Spleen (tissue), 11 donors: ENCODE results near the gene DONSON. TPM values are rescaled to one million over a fixed set of nuclear protein-coding genes. Genes with fewer than 3 reads are reported as not detected.
A peak's percentile ranks its signal among the peaks of the same experiment; 100 is the strongest.

Source experiments
- DNase-seq: peaks from one replicate; pipeline ENCODE4 v3.0.0-alpha.2; 2020
- H3K27ac ChIP-seq, 8 donors: fragments of 200-600 bp; sonication (generic) in 7 of 8; 1 replicate in 4 of 8; 2 replicates in 4 of 8; pipeline versions ENCODE4 v1.5.0 to v1.8.0; 2016 to 2021; ENCODE audit warnings: inconsistent platforms in 4 of 8, mild to moderate bottlenecking in 4 of 8, moderate library complexity in 1 of 8
- H3K27me3 ChIP-seq, 7 donors: fragments of 200-600 bp; sonication (generic) in 6 of 7; replicated peaks in 1 of 7; 1 replicate in 4 of 7; 2 replicates in 3 of 7; pipeline versions ENCODE4 v1.5.0 to v1.8.0; 2016 to 2021; ENCODE audit warnings: inconsistent platforms in 3 of 7, mild to moderate bottlenecking in 1 of 7
- H3K36me3 ChIP-seq, 6 donors: fragments of 200-600 bp; sonication (generic) in 5 of 6; 1 replicate in 4 of 6; 2 replicates in 2 of 6; pipeline versions ENCODE4 v1.5.0 to v1.8.0; 2016 to 2021; ENCODE audit warnings: inconsistent platforms in 2 of 6
- H3K4me1 ChIP-seq, 6 donors: fragments of 200-600 bp; sonication (generic) in 5 of 6; 1 replicate in 3 of 6; 2 replicates in 3 of 6; pipeline versions ENCODE4 v1.5.0 to v1.8.0; 2016 to 2021; ENCODE audit warnings: inconsistent platforms in 3 of 6
- H3K4me3 ChIP-seq, 8 donors: fragments of 200-600 bp; sonication (generic) in 7 of 8; 1 replicate in 4 of 8; 2 replicates in 4 of 8; pipeline versions ENCODE4 v1.5.0 to v1.8.0; 2016 to 2021; ENCODE audit warnings: inconsistent platforms in 4 of 8, mild to moderate bottlenecking in 4 of 8, moderate library complexity in 2 of 8
- H3K9me3 ChIP-seq, 8 donors: fragments of 200-600 bp; sonication (generic) in 7 of 8; 1 replicate in 4 of 8; 2 replicates in 4 of 8; pipeline versions ENCODE4 v1.5.0 to v1.8.0; 2016 to 2021; ENCODE audit warnings: inconsistent platforms in 4 of 8
- CTCF ChIP-seq, 11 experiments: fragments of 200-600 bp in 7 of 11; fragments of 450-650 bp in 4 of 11; sonication (generic) in 4 of 11; IDR thresholded peaks in 8 of 11; conservative IDR thresholded peaks in 3 of 11; 1 replicate in 7 of 11; 2 replicates in 4 of 11; pipeline versions ENCODE4 v1.4.0 to v1.8.0; 2016 to 2021; ENCODE audit warnings: antibody characterized with exemption in 11 of 11, inconsistent platforms in 4 of 11, mild to moderate bottlenecking in 1 of 11
- POLR2A ChIP-seq, 3 donors: fragments of 450-650 bp; IDR thresholded peaks; one replicate each; pipeline ENCODE4 v1.5.1; 2017; ENCODE audit warnings: antibody characterized with exemption in 3 of 3, mild to moderate bottlenecking in 1 of 3
- POLR2AphosphoS5 ChIP-seq, 3 donors: sonication (generic); formaldehyde crosslinking; IDR thresholded peaks; one replicate each; pipeline ENCODE4 v1.5.1; 2017; ENCODE audit warnings: antibody characterized with exemption in 3 of 3
- WGBS, 5 donors: extraction: QIAGEN DNeasy Blood & Tissue Kit in 3 of 5; methylation state at CpG; one replicate each; pipeline versions ENCODE4 v1.1.5 to v1.1.7; 2013 to 2018; 5-methylcytosine and 5-hydroxymethylcytosine counted together
- intact Hi-C: fragments of 100-400 bp; cut with DNase I; formaldehyde crosslinking; loops from one replicate; pipeline ENCODE4 v1.15.0; 2023; ENCODE audit warnings: low total_unique reads
- polyA plus RNA-seq, 3 donors: library from polyadenylated mRNA; stranded (reverse); fragments of 200-250 nt; gene quantifications; one replicate each; pipeline ENCODE4 v1.2.1, GENCODE V29; 2013
- total RNA-seq, 7 donors: library from RNA; depleted of rRNA in 3 of 7; stranded (reverse); fragments of >200 nt in 3 of 7; fragmentation: NEBNext Ultra II Directional in 4 of 7; extraction: Animal tissue kit (Norgen Biotek cat#: 25700) in 4 of 7; gene quantifications; one replicate each; pipeline versions ENCODE4 v1.1.0 to v1.2.1, GENCODE V29; 2016 to 2021
- donor health status: healthy with polysubstance abuse.
- donor health status: DM: no; HTN: no; CAD: no; lungs with moderate emphysema.
- donor health status: DM: no; HTN: no; CAD: no.
- donor health status: Bipolar disorder and iron deficiency.
- donor health status: healthy.
- donor health status: DM: no; HTN: no; CAD: no.
- donor health status: DM: yes; HTN: yes; CAD: no.

DONSON gene
- total and polyA plus RNA-seq, 10 donors: 5.8 to 13.5 (median 7.3) TPM

GRCh38 chr21:33552093-33552998 lies 36.1 kb downstream of the DONSON start:
- H3K4me3 ChIP-seq: no peak overlapping the region
- TF ChIP-seq CTCF (IDR thresholded peaks at IDR 0.05 in 8 of 11, conservative IDR thresholded peaks at IDR 0.05 in 3 of 11) (no peak), POLR2AphosphoS5 (IDR thresholded peaks at IDR 0.05) (peak in 2 of 3 donors; percentile 26 to 65)
- H3K27ac ChIP-seq: no peak overlapping the region
- no peak for DNase-seq
- H3K4me1 ChIP-seq: peaks cover 5 to 78% (median 42%) of the 10 kb centered on the region in 6 donors
- no peaks in the 10 kb centered on the region for H3K9me3 ChIP-seq
- peaks cover 10 to 100% (median 89%) of the 10 kb centered on the region in 6 donors for H3K36me3 ChIP-seq
- H3K27me3 ChIP-seq: no peaks in the 10 kb centered on the region
- 96 to 97% (median 97%) methylated on average over 24 of the region's 24 CpGs for WGBS, 5 donors
- intact Hi-C loops: no loop called here

GRCh38 chr21:33551664-33552063 lies 36.8 kb downstream of the DONSON start:
- peaks cover 11 to 78% (median 42%) of the 10 kb centered on the region in 6 donors for H3K4me1 ChIP-seq
- no peak overlapping the region for H3K4me3 ChIP-seq
- no peaks in the 10 kb centered on the region for H3K27me3 ChIP-seq
- intact Hi-C loops: no loop called here
- TF ChIP-seq POLR2A (IDR thresholded peaks at IDR 0.05) (no peak), POLR2AphosphoS5 (IDR thresholded peaks at IDR 0.05) (no peak), CTCF (IDR thresholded peaks at IDR 0.05 in 8 of 11, conservative IDR thresholded peaks at IDR 0.05 in 3 of 11) (no peak)
- H3K27ac ChIP-seq: no peak overlapping the region
- no peak for DNase-seq
- peaks cover 7 to 100% (median 90%) of the 10 kb centered on the region in 6 donors for H3K36me3 ChIP-seq
- 98 to 100% (median 100%) methylated on average over 2 of the region's 2 CpGs for WGBS, 5 donors
- H3K9me3 ChIP-seq: no peaks in the 10 kb centered on the region

- H3K27ac ChIP-seq: no peak overlapping the region
- TF ChIP-seq CTCF (IDR thresholded peaks at IDR 0.05 in 8 of 11, conservative IDR thresholded peaks at IDR 0.05 in 3 of 11): no peak
- peak; percentile 5 to 80 (median 51) for TF ChIP-seq POLR2AphosphoS5 (IDR thresholded peaks at IDR 0.05)
- intact Hi-C loops: no loop called here
- no peak overlapping the region for H3K4me3 ChIP-seq
- DNase-seq: peak; percentile 74
- H3K36me3 ChIP-seq: peaks cover 7 to 100% (median 90%) of the 10 kb centered on the region in 6 donors
- no peaks in the 10 kb centered on the region for H3K27me3 ChIP-seq
- 95 to 99% (median 98%) methylated on average over 10 to 23 of the region's 23 CpGs for WGBS, 5 donors
- peaks cover 9 to 78% (median 43%) of the 10 kb centered on the region in 6 donors for H3K4me1 ChIP-seq
- H3K9me3 ChIP-seq: no peaks in the 10 kb centered on the region
Observed at GRCh38 chr21:33550772-33551660, 37.5 kb downstream of the DONSON start.
